ENCODE data around the gene STUB1. TPM values are rescaled to one million over a fixed set of nuclear protein-coding genes. Genes with fewer than 3 reads are reported as not detected.
A peak's percentile ranks its signal among the peaks of the same experiment; 100 is the strongest.

Gene STUB1
- polyA plus RNA-seq, 1 donor from 2014 or later, result 137 TPM

DNA sequence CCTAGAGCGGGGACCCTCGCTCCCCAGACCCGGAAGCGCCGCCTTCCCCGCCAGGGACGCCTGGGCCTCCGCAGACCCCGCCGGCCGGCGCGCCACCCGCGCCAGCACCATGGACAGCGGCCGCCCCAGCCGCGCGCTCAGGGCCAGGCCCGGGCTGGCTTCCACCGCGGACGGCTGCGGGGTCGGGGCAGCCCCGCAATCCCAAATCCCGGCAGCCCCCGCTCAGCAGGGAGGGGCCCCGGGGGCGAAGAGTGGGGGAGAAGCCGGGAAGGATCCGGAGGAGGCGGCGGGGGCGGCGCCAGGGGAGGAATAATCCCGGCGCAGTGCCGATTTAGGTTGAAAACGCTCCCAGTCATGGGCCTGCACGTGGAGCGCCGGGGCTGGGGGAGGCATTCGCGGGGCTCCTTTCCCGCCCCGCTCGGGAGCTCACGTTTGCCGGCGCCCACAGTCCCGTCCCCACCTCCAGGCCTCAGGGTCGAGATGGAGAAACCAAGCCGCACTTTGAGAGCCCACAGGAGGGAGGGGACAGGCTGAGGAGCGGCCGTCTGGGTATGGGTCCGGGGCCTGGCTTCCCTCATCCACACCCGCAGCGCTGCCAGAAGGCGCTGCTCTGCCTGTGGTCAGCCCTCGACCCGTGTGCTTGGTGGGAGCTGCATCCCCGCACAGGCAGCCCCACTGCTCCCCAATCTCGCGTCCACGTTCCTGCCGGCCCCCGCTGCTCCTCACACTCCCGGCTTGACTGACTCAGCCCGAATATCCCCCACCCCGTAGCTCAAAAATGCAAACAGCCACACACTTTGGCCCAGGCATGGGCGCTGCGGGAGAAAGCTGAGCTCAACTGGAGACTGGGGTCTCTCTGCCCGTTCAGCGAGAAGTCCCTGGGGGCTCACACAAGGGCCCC, 20.7 kb downstream of the STUB1 start:
- no peak overlapping the region for H3K27ac Mint-ChIP-seq
- no peak overlapping the region for H3K4me3 Mint-ChIP-seq
- peaks cover 2% of the 10 kb centered on the region for H3K36me3 Mint-ChIP-seq
- peaks cover 0 to 3% (median 3%) of the 10 kb centered on the region in 3 donors for H3K4me1 Mint-ChIP-seq
- H3K9me3 Mint-ChIP-seq, result no peaks in the 10 kb centered on the region
- peaks cover 18% of the 10 kb centered on the region for H3K27me3 Mint-ChIP-seq

DNA sequence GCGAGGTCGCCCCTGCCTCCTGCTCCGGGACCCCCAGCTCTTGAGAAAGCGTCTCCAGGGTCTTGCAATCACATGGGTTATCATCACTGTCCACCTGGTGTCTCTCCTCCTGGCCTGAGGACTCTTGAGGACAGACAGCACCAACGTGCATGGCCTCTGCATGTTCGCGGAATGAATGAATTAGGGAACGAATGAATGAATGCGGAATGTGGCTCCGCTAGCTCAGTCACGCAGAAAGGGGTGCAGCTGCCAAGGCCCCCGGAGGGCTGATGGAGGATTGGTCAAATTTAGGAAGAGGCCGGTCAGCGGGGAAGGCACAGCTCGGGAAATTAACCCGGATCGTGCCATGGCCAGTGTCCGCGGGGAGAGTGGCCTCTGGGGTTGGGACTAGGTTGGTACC, 22.1 kb downstream of the STUB1 start:
- Mint-ChIP-seq H3K36me3 (peaks cover 2% of the 10 kb centered on the region), H3K27ac (peak overlapping the region in 1 of 3 donors; percentile 90), H3K27me3 (peaks cover 26% of the 10 kb centered on the region), H3K9me3 (no peaks in the 10 kb centered on the region), H3K4me3 (peak overlapping the region in 1 of 4 donors; percentile 78), H3K4me1 (peaks cover 0 to 4% (median 3%) of the 10 kb centered on the region in 3 donors)

GRCh38 chr16:703406-703805, 23.2 kb downstream of the STUB1 start:
- H3K27ac Mint-ChIP-seq, result no peak overlapping the region
- H3K4me1 Mint-ChIP-seq, result peaks cover 0 to 4% (median 3%) of the 10 kb centered on the region in 3 donors
- H3K4me3 Mint-ChIP-seq, result peak overlapping the region in 1 of 4 donors; percentile 43
- peaks cover 2% of the 10 kb centered on the region for H3K36me3 Mint-ChIP-seq
- H3K27me3 Mint-ChIP-seq, result peaks cover 34% of the 10 kb centered on the region
- H3K9me3 Mint-ChIP-seq, result no peaks in the 10 kb centered on the region

- H3K4me1 Mint-ChIP-seq, result peaks cover 0 to 4% (median 3%) of the 10 kb centered on the region in 3 donors
- no peak overlapping the region for H3K27ac Mint-ChIP-seq
- H3K36me3 Mint-ChIP-seq, result peaks cover 2% of the 10 kb centered on the region
- no peak overlapping the region for H3K4me3 Mint-ChIP-seq
- H3K27me3 Mint-ChIP-seq, result peaks cover 36% of the 10 kb centered on the region
- no peaks in the 10 kb centered on the region for H3K9me3 Mint-ChIP-seq
Observed at GRCh38 chr16:704047-704446, 23.8 kb downstream of the STUB1 start.

DNA sequence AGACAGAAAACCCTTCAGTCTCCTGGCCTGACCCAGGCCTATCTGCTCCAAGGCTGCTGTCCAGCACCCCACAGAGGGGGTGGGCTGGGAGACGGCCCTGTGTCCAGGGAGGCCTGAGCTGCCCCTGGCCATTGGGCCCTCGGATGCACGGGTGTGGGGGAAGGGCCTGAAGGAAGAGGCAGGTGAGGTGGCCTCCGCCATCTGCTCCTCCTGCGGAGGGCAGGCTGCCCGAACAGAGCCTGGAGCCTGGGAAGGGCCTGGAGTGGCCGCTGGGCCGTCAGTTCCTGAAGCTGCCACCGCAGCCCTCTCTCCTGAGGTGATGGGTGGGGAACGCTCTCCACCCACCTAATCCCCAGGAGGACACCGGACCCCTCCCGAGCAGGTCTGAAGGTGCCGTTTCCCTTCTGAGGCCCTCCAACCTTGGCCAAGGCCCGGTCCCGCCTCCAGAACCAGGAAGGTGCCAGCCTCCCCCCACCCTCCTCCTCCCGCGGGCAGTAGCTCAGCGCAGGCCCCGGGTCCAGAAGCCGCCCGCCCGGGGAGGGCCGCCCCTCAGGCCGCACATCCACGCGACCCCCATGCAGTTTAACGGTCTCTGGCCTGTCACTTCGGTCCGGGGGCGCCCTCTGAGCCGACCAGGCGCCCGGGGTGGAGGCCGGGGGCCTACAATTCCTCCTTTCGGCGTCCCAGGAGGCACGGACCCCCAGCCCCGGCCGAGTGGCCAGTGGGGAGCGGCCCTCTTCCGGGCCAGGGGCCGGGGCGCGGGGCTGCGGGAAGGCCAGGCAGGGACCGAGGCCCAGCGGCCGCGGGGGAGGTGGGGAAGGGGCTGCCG, 24.6 kb downstream of the STUB1 start:
- peaks cover 2% of the 10 kb centered on the region for H3K36me3 Mint-ChIP-seq
- H3K27ac Mint-ChIP-seq, result no peak overlapping the region
- H3K9me3 Mint-ChIP-seq, result no peaks in the 10 kb centered on the region
- peak overlapping the region in 1 of 4 donors; percentile 33 for H3K4me3 Mint-ChIP-seq
- H3K27me3 Mint-ChIP-seq, result peaks cover 40% of the 10 kb centered on the region
- peaks cover 0 to 3% (median 1%) of the 10 kb centered on the region in 3 donors for H3K4me1 Mint-ChIP-seq

- Mint-ChIP-seq H3K4me1 (peaks cover 0 to 3% (median 1%) of the 10 kb centered on the region in 3 donors), H3K9me3 (no peaks in the 10 kb centered on the region), H3K27me3 (peaks cover 40% of the 10 kb centered on the region), H3K36me3 (peaks cover 2% of the 10 kb centered on the region), H3K4me3 (peak within 1 kb of the TSS in 1 of 4 donors; percentile 8), H3K27ac (no peak within 1 kb of the TSS)
Observed at GRCh38 chr16:705431-706188, 25.4 kb downstream of the STUB1 start, which contains the start of gene FBXL16. TSS of gene FBXL16 (minus strand) at chr16:705801. CDS start at chr16:697405, 8,396 bp downstream.

GRCh38 chr16:706189-707061, 26.2 kb downstream of the STUB1 start:
- H3K27ac Mint-ChIP-seq, result peak overlapping the region in 1 of 3 donors; percentile 88
- no peaks in the 10 kb centered on the region for H3K9me3 Mint-ChIP-seq
- peaks cover 37% of the 10 kb centered on the region for H3K27me3 Mint-ChIP-seq
- peak overlapping the region in 1 of 4 donors; percentile 8 for H3K4me3 Mint-ChIP-seq
- H3K4me1 Mint-ChIP-seq, result peaks cover 0 to 5% (median 1%) of the 10 kb centered on the region in 3 donors
- H3K36me3 Mint-ChIP-seq, result peaks cover 2% of the 10 kb centered on the region

DNA sequence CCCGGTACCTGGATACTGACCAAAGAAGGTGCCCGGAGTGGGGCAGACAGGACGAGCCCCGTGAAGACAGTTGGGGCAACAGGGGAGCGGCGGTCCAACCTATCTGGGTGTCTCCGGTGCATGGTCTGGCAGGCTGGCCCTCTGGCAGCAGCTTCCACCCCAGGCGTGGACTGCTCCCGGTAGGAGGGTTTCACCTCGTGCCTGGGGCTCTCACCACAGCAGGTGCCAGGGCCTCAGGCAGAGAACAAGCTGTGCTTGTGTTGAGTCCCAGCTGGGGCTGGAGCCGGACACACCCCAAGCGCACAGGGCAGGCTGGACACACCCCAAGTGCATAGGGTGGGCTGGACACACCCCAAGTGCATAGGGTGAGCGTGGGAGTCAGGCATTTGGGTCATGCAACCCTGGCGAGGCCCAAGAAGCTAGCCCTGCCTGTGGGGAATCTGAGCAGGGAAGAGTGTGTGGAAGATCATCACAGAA, 26.9 kb downstream of the STUB1 start:
- no peak overlapping the region for H3K4me3 Mint-ChIP-seq
- H3K9me3 Mint-ChIP-seq, result no peaks in the 10 kb centered on the region
- H3K36me3 Mint-ChIP-seq, result peaks cover 2% of the 10 kb centered on the region
- peaks cover 32% of the 10 kb centered on the region for H3K27me3 Mint-ChIP-seq
- peak overlapping the region in 1 of 3 donors; percentile 88 for H3K27ac Mint-ChIP-seq
- peaks cover 0 to 5% (median 1%) of the 10 kb centered on the region in 3 donors for H3K4me1 Mint-ChIP-seq

DNA sequence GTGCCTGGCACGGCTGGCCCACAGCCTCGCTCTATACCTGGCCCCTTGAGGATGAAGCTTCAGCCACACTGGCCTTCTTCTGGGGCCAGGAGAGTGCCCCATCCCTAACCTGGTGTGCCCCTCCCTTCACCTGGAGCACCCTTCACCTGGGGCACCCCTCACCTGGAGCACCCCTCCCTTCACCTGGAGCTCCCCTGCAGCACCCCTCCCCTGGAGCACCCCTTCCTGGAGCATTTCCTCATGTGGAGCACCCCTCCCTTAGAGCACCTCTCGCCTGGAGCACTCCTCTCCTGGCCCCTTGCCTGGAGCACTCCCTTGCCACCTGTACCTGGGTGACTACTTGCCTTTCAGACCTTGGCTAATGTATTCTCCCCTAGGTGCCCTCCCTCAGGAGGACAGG, 27.8 kb downstream of the STUB1 start:
- peaks cover 31% of the 10 kb centered on the region for H3K27me3 Mint-ChIP-seq
- H3K27ac Mint-ChIP-seq, result no peak overlapping the region
- H3K4me1 Mint-ChIP-seq, result peaks cover 1 to 5% (median 4%) of the 10 kb centered on the region in 3 donors
- no peaks in the 10 kb centered on the region for H3K36me3 Mint-ChIP-seq
- H3K4me3 Mint-ChIP-seq, result peak overlapping the region in 1 of 4 donors; percentile 50
- H3K9me3 Mint-ChIP-seq, result no peaks in the 10 kb centered on the region

- Mint-ChIP-seq H3K4me1 (peaks cover 1 to 5% (median 4%) of the 10 kb centered on the region in 3 donors), H3K36me3 (no peaks in the 10 kb centered on the region), H3K9me3 (no peaks in the 10 kb centered on the region), H3K27ac (peak overlapping the region in 2 of 3 donors; percentile 21 to 80), H3K27me3 (peaks cover 35% of the 10 kb centered on the region), H3K4me3 (peak overlapping the region in 1 of 4 donors; percentile 50)
Observed at GRCh38 chr16:708959-709358, 28.7 kb downstream of the STUB1 start.

GRCh38 chr16:709566-710499, 29.6 kb downstream of the STUB1 start:
- Mint-ChIP-seq H3K4me3 (peak overlapping the region in 1 of 4 donors; percentile 4), H3K27ac (no peak overlapping the region), H3K27me3 (peaks cover 36% of the 10 kb centered on the region), H3K9me3 (no peaks in the 10 kb centered on the region), H3K36me3 (no peaks in the 10 kb centered on the region), H3K4me1 (peaks cover 1 to 4% (median 3%) of the 10 kb centered on the region in 3 donors)

DNA sequence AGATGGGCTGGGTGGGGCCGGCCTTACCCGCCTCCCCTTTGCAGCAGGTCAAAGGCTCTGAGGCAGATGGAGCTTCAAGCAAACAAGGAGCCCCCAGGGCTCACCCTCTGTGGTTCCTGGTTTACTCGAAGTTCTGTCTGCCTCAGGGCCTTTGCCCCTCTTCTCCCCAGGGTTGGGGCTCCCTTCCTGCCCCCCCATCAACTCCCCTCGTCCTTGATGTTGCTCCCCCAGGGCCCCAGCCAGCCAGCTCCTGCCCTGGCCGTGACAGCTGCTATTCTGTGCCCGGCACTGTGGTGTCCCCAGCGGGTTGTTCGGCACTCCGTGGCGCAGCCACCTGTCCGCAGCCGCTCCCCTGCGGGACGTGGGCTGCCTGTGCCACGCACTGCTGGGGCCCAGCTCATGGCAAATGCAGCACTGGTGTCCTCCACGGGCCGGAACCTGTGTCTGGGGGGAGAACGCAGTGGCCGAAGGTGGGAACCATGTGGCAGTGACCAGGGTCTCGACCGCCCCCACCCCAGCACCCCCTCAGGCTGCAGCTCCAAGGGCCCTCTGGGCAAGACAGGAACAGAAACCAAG, 30.4 kb downstream of the STUB1 start:
- peak overlapping the region in 1 of 4 donors; percentile 12 for H3K4me3 Mint-ChIP-seq
- H3K9me3 Mint-ChIP-seq, result no peaks in the 10 kb centered on the region
- no peak overlapping the region for H3K27ac Mint-ChIP-seq
- peaks cover 36% of the 10 kb centered on the region for H3K27me3 Mint-ChIP-seq
- peaks cover 1 to 4% (median 3%) of the 10 kb centered on the region in 3 donors for H3K4me1 Mint-ChIP-seq
- no peaks in the 10 kb centered on the region for H3K36me3 Mint-ChIP-seq

All from IgD-negative memory B cell (primary cell).